GM12878 (cell line): ENCODE measurements around the gene TTC38. TPM values are rescaled to one million over a fixed set of nuclear protein-coding genes. Genes with fewer than 3 reads are reported as not detected.

ENCODE experiments used
- ATAC-seq: fragments of 200-7000 bp; cut with Tn5 transposase; 3 replicates; pipeline ENCODE4 v1.9.1; 2020; ENCODE audit warnings: mild to moderate bottlenecking, moderate library complexity
- BruUV-seq: library from RNA; stranded (reverse); fragments of 400-500 nt; replicated peaks from 2 replicates; lab custom pipeline; 2021; lab: Mats Ljungman, UMichigan
- CTCF ChIA-PET: fragments of 300-600 bp; sonication (Branson Sonifier 250); formaldehyde crosslinking; extraction: SDS; loops from one replicate; lab custom pipeline; 2021; ENCODE audit warnings: inconsistent platforms; lab: Yijun Ruan, JAX
- POLR2A ChIA-PET: fragments of 350-600 bp; formaldehyde crosslinking; extraction: SDS; loops from one replicate; lab custom pipeline; 2021; ENCODE audit warnings: inconsistent platforms; lab: Charles Lee
- RAD21 ChIA-PET: fragments of 300-600 bp; sonication (Branson Sonifier 250); formaldehyde crosslinking; loops from one replicate; lab custom pipeline; 2023; ENCODE audit warnings: antibody characterized with exemption; ENCODE audit not compliant: unreplicated experiment; lab: Charles Lee
- SMC1A ChIA-PET: fragments of 300-600 bp; sonication (Branson Sonifier 250); formaldehyde crosslinking; loops from one replicate; lab custom pipeline; 2023; ENCODE audit not compliant: unreplicated experiment, uncharacterized antibody; lab: Charles Lee
- DNase-seq: peaks from one replicate; pipeline ENCODE4 v3.0.0-alpha.2; 2011; ENCODE audit warnings: low read depth, low spot score
- FAIRE-seq: peaks from 3 replicates; lab custom pipeline; 2011; peaks lifted over from hg19 to GRCh38; lab: Jason Lieb, UNC
- H2AFZ ChIP-seq: 2 replicates; pipeline ENCODE4 v1.6.0; 2011; ENCODE audit warnings: low read depth, low read length, control low read depth; ENCODE audit not compliant: control insufficient read depth
- H3K27ac ChIP-seq: 2 replicates; pipeline ENCODE4 v1.5.1; 2011; ENCODE audit warnings: control low read depth; ENCODE audit not compliant: control insufficient read depth, insufficient read depth
- H3K27me3 ChIP-seq, 2 experiments: replicated peaks in 1 of 2; 2 replicates each; pipeline versions ENCODE4 v1.6.0 to v1.6.1; 2011; ENCODE audit warnings: low read length in 1 of 2; ENCODE audit not compliant: control insufficient read depth in 2 of 2, insufficient read depth in 2 of 2
- H3K36me3 ChIP-seq, 2 experiments: 2 replicates each; pipeline ENCODE4 v1.5.1; 2011; ENCODE audit warnings: low read length in 1 of 2; ENCODE audit not compliant: control insufficient read depth in 2 of 2, insufficient read depth in 2 of 2
- H3K4me1 ChIP-seq: 2 replicates; pipeline ENCODE4 v1.6.1; 2011; ENCODE audit warnings: mild to moderate bottlenecking, low read length, moderate library complexity, mixed read lengths; ENCODE audit not compliant: control insufficient read depth, insufficient read depth
- H3K4me2 ChIP-seq: 2 replicates; pipeline ENCODE4 v1.6.0; 2011; ENCODE audit warnings: control low read depth; ENCODE audit not compliant: control insufficient read depth, insufficient read depth
- H3K4me3 ChIP-seq: fragments of 200-600 bp; sonication (generic); 2 replicates; pipeline ENCODE4 v1.5.1; 2016
- H3K79me2 ChIP-seq: 2 replicates; pipeline ENCODE4 v1.6.0; 2011; ENCODE audit warnings: low read length; ENCODE audit not compliant: control insufficient read depth, insufficient read depth
- H3K9ac ChIP-seq: 2 replicates; pipeline ENCODE4 v1.8.0; 2011; ENCODE audit warnings: low read length, control low read depth, mixed read lengths; ENCODE audit not compliant: control insufficient read depth, insufficient read depth
- H3K9me3 ChIP-seq: replicated peaks from 3 replicates; pipeline ENCODE4 v1.5.1; 2011; ENCODE audit warnings: mild to moderate bottlenecking, low read length; ENCODE audit not compliant: control insufficient read depth, insufficient read depth
- H4K20me1 ChIP-seq: 2 replicates; pipeline ENCODE4 v1.6.0; 2011; ENCODE audit not compliant: control insufficient read depth, insufficient read depth
- POLR2AphosphoS5 ChIP-seq: IDR thresholded peaks from 2 replicates; pipeline ENCODE4 v1.6.1; 2011; ENCODE audit warnings: mild to moderate bottlenecking, low read length, inconsistent platforms
- WGBS: methylation state at CpG from one replicate; pipeline ENCODE4 v1.1.6; 2016; ENCODE audit warnings: low lambda C conversion rate; ENCODE audit not compliant: insufficient replicate concordance, insufficient coverage; ENCODE audit errors: missing lambda C conversion rate; 5-methylcytosine and 5-hydroxymethylcytosine counted together
- in situ Hi-C: fragments of 300-500 bp; cut with MboI; formaldehyde crosslinking; loops from 9 replicates; pipeline ENCODE4 v1.14.3; 2018; ENCODE audit warnings: mixed read lengths
- intact Hi-C: fragments of 100-400 bp; cut with micrococcal nuclease; formaldehyde crosslinking; loops from one replicate; pipeline ENCODE4 v1.14.2; 2022; ENCODE audit not compliant: unreplicated experiment
- polyA plus RNA-seq, 11 experiments: library from polyadenylated mRNA; depleted of rRNA in 4 of 11; unstranded in 6 of 11; stranded (reverse) in 5 of 11; fragments of >200 nt; fragmentation: Nextera tagmentation in 4 of 11; fragmentation: Illumina TruSeq in 1 of 11; extraction: Ambion mirVana in 4 of 11; extraction: Trizol in 1 of 11; gene quantifications; 1 replicate in 1 of 11; 2 replicates in 10 of 11; pipeline versions ENCODE4 v1.2.1 to v1.2.3, GENCODE V29; 2011 to 2016; ENCODE audit warnings: inconsistent platforms in 2 of 11, missing spikeins in 2 of 11, low read depth in 1 of 11
- total RNA-seq, 4 experiments: library from RNA; depleted of rRNA in 3 of 4; stranded (reverse); fragments of >200 nt in 3 of 4; fragmentation: Illumina TruSeq in 1 of 4; extraction: Trizol in 1 of 4; gene quantifications; 2 replicates each; pipeline versions ENCODE4 v1.2.1 to v1.2.3, GENCODE V29; 2013 to 2021
- TF ChIP-seq, protein P1 (sequence below): fragments of 150-350 bp; IDR thresholded peaks from 2 replicates; pipeline ENCODE4 v1.6.1; 2016; ENCODE audit warnings: low read depth, low read length

The TTC38 gene
- total and polyA plus RNA-seq, 10 of the 15 experiments (the other 5 are each of a cell fraction or from before 2014, with no cell fraction given): 0.58 to 39.9 (median 13.0) TPM

DNA sequence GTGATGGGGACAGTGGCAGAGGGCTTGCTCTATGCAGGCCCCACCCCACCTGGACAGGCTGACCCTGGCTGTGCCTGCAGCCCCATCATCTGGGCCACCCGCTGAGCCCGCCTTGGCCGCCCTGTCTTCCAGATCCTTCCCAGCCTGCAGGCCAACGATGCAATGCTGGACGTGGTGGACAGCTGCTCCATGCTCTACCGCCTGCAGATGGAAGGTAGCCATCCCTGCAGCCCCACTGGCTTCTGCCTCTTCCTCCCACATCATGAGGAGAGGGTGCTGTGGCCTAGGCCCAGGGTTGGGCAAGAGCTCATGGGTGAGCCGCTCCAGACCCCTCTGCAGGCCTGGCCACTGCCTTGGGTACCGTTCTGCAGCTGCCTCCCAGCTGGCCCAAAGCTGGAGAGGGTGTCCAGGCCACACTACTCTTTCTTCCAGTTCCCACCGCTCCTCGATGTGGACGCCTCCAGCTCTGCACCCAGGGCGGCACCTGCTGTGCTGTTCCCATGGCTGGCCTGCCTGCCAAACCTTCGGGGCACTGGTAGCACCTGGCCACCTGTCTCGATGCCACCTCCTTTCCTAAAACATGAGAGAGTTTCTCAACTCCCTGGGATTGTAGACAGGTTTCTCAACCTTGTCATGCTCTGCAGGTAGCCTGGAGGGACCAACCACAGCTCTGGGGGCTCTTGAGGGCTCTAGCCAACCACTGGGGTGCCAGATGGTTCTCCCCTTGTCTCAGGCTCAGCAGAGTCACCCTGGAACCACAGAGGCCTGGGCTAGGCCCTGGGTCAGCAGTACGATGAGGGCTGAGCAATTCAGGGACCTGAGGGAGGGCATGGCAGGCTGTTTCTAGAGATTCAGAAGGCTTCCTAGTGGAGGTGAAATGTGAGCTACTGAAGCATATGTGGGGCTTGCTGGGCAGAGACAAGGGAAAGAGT, 19.4 kb downstream of the TTC38 start:
- H3K27me3 ChIP-seq: no peaks in the 10 kb centered on the region
- no peak for DNase-seq
- SMC1A ChIA-PET: interaction anchor here (1.5 kb wide), 1 partner anchor 129 kb away, joined by 6 read pairs; no protein-coding TSS in a partner anchor
- H3K4me1 ChIP-seq: peaks cover 18% of the 10 kb centered on the region
- no peaks in the 10 kb centered on the region; the same call in 2 of the 3 replicates for H3K9me3 ChIP-seq
- no peak overlapping the region for H2AFZ ChIP-seq
- CTCF ChIA-PET: interaction anchor here (1.7 kb wide), 1 partner anchor 9 kb away, joined by 3 read pairs; the partner anchor contains the start of gene GTSE1
- in situ Hi-C loops: no loop called here
- peak overlapping the region; percentile 86 for H3K27ac ChIP-seq
- peaks cover 8 to 13% of the 10 kb centered on the region in 2 experiments; a peak in 3 of 4 replicates for H3K36me3 ChIP-seq
- H4K20me1 ChIP-seq: no peaks in the 10 kb centered on the region
- intact Hi-C loops: no loop called here
- peak overlapping the region; percentile 99 for H3K4me2 ChIP-seq
- RAD21 ChIA-PET: interaction anchor here (0.9 kb wide), 1 partner anchor 9 kb away, joined by 3 read pairs; no protein-coding TSS in a partner anchor
- H3K79me2 ChIP-seq: peaks cover 17% of the 10 kb centered on the region
- POLR2A ChIA-PET: interaction anchor here (0.6 to 0.7 kb wide), 2 partner anchors 47 to 100 kb away, joined by 3 read pairs; no protein-coding TSS in a partner anchor
- ATAC-seq: peak; percentile 36
- no TSS peak for BruUV-seq
- 0 out of 2 replicates have a peak, but pooled peaks have one; percentile 26 for TF ChIP-seq POLR2AphosphoS5
- TF ChIP-seq, protein P1, sequence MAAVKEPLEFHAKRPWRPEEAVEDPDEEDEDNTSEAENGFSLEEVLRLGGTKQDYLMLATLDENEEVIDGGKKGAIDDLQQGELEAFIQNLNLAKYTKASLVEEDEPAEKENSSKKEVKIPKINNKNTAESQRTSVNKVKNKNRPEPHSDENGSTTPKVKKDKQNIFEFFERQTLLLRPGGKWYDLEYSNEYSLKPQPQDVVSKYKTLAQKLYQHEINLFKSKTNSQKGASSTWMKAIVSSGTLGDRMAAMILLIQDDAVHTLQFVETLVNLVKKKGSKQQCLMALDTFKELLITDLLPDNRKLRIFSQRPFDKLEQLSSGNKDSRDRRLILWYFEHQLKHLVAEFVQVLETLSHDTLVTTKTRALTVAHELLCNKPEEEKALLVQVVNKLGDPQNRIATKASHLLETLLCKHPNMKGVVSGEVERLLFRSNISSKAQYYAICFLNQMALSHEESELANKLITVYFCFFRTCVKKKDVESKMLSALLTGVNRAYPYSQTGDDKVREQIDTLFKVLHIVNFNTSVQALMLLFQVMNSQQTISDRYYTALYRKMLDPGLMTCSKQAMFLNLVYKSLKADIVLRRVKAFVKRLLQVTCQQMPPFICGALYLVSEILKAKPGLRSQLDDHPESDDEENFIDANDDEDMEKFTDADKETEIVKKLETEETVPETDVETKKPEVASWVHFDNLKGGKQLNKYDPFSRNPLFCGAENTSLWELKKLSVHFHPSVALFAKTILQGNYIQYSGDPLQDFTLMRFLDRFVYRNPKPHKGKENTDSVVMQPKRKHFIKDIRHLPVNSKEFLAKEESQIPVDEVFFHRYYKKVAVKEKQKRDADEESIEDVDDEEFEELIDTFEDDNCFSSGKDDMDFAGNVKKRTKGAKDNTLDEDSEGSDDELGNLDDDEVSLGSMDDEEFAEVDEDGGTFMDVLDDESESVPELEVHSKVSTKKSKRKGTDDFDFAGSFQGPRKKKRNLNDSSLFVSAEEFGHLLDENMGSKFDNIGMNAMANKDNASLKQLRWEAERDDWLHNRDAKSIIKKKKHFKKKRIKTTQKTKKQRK: no peak
- H3K4me3 ChIP-seq: peak overlapping the region; percentile 85
- 65% methylated on average over 15 of the region's 15 CpGs for WGBS
- H3K9ac ChIP-seq: peak overlapping the region; percentile 94
- FAIRE-seq: peak; percentile 44
